ENCODE data around the gene ATP5MK.

DNA sequence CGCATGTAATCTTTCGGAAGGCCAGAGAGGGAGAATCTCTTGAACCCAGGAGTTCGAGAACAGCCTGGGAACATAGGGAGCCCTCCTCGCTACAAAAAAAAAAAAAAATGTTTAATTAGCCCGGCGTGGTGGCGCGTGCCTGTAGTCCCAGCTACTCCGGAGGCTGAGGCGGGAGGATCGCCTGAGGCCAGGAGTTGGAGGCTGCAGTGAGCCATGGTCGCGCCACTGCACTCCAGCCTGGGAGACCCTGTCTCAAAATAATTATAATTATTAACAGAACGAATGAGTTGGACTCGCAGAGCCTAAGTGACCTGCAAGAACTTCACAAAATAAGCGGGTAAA lies 46.1 kb downstream of the ATP5MK start:
- TF ChIP-seq YY1 (IDR thresholded peaks at IDR 0.05; ENCODE audit: insufficient read depth, insufficient read length): no peak
- no peak for TF ChIP-seq SUZ12 (IDR thresholded peaks at IDR 0.05; ENCODE audit: extremely low read depth, insufficient read depth, insufficient read length)
- no peak for TF ChIP-seq ZNF274 (IDR thresholded peaks at IDR 0.05; ENCODE audit: low read depth, low read length)
